ENCODE data around the gene GMDS.

GMDS gene

GRCh38 chr6:2037237-2037926, 208.0 kb downstream of the GMDS start:
- DNase-seq (ENCODE audit: low spot score) = no peak
- no peak for TF ChIP-seq CTCF (IDR thresholded peaks at IDR 0.05; ENCODE audit: borderline replicate concordance, control extremely low read depth, extremely low read depth, insufficient read depth, missing control alignments)
- in situ Hi-C loops (cut with MboI; ENCODE audit: low sequenced_read_pairs, unreplicated experiment) = no loop called here

GRCh38 chr6:2036710-2037023, 208.7 kb downstream of the GMDS start:
- no peak for DNase-seq (ENCODE audit: low spot score)
- no peak for TF ChIP-seq CTCF (IDR thresholded peaks at IDR 0.05; ENCODE audit: borderline replicate concordance, control extremely low read depth, extremely low read depth, insufficient read depth, missing control alignments)
- in situ Hi-C loops (cut with MboI; ENCODE audit: low sequenced_read_pairs, unreplicated experiment) = no loop called here

- in situ Hi-C loops (cut with MboI; ENCODE audit: low sequenced_read_pairs, unreplicated experiment) = no loop called here
- DNase-seq (ENCODE audit: low spot score) = no peak
- no peak for TF ChIP-seq CTCF (IDR thresholded peaks at IDR 0.05; ENCODE audit: borderline replicate concordance, control extremely low read depth, extremely low read depth, insufficient read depth, missing control alignments)
These were observed 209.3 kb downstream of the GMDS start for GRCh38 chr6:2035826-2036709.

- in situ Hi-C loops (cut with MboI; ENCODE audit: low sequenced_read_pairs, unreplicated experiment) = no loop called here
- no peak for TF ChIP-seq CTCF (IDR thresholded peaks at IDR 0.05; ENCODE audit: borderline replicate concordance, control extremely low read depth, extremely low read depth, insufficient read depth, missing control alignments)
These were observed 210.4 kb downstream of the GMDS start for GRCh38 chr6:2035046-2035445.

GRCh38 chr6:2034256-2034655, 211.1 kb downstream of the GMDS start:
- in situ Hi-C loops (cut with MboI; ENCODE audit: low sequenced_read_pairs, unreplicated experiment) = no loop called here
- DNase-seq (ENCODE audit: low spot score) = no peak
- no peak for TF ChIP-seq CTCF (IDR thresholded peaks at IDR 0.05; ENCODE audit: borderline replicate concordance, control extremely low read depth, extremely low read depth, insufficient read depth, missing control alignments)

More at GRCh38 chr6:2035046-2035445, 210.4 kb downstream of the GMDS start:
- DNase-seq (ENCODE audit: low spot score) = no peak

- no peak for DNase-seq (ENCODE audit: low spot score)
- no peak for TF ChIP-seq CTCF (IDR thresholded peaks at IDR 0.05; ENCODE audit: borderline replicate concordance, control extremely low read depth, extremely low read depth, insufficient read depth, missing control alignments)
- in situ Hi-C loops (cut with MboI; ENCODE audit: low sequenced_read_pairs, unreplicated experiment) = no loop called here
These were observed 211.9 kb downstream of the GMDS start for GRCh38 chr6:2033544-2033943.

Data from GM13976 (cell line).